Neural cell (in vitro differentiated cells): ENCODE measurements around the gene TMPRSS4. TPM values are rescaled to one million over a fixed set of nuclear protein-coding genes. Genes with fewer than 3 reads are reported as not detected.

Experiments
- H2AFZ ChIP-seq: fragments of 200-600, 300-800 bp; sonication (generic), shearing (Covaris generic); 2 replicates; pipeline ENCODE4 v1.6.0; 2014; ENCODE audit warnings: low read depth, mild to moderate bottlenecking, antibody characterized with exemption, low read length, moderate library complexity
- H3F3A ChIP-seq: fragments of 200-600 bp; shearing (Covaris generic); 2 replicates; pipeline ENCODE4 v1.6.1; 2016; ENCODE audit warnings: mild to moderate bottlenecking, moderate library complexity, mixed read lengths, antibody characterized with exemption, low read length; ENCODE audit not compliant: insufficient read depth, poor library complexity, severe bottlenecking
- H3K27ac ChIP-seq: fragments of 200-600, 300-800 bp; sonication (generic), shearing (Covaris generic); 2 replicates; pipeline ENCODE4 v1.5.1; 2014; ENCODE audit warnings: mild to moderate bottlenecking, low read length, moderate library complexity
- H3K27me3 ChIP-seq: fragments of 300-800, 200-600 bp; sonication (generic), shearing (Covaris generic); 2 replicates; pipeline ENCODE4 v1.6.0; 2014; ENCODE audit warnings: mild to moderate bottlenecking, low read depth, low read length, moderate library complexity; ENCODE audit not compliant: insufficient read depth
- H3K36me3 ChIP-seq: fragments of 300-800, 200-600 bp; sonication (generic), shearing (Covaris generic); 2 replicates; pipeline ENCODE4 v1.5.1; 2014; ENCODE audit warnings: mild to moderate bottlenecking, antibody characterized with exemption, low read length, moderate library complexity; ENCODE audit not compliant: insufficient read depth
- H3K4me2 ChIP-seq: fragments of 300-800, 200-600 bp; sonication (generic), shearing (Covaris generic); 2 replicates; pipeline ENCODE4 v1.6.0; 2014; ENCODE audit warnings: mild to moderate bottlenecking, low read length
- H3K4me3 ChIP-seq: fragments of 300-800, 200-600 bp; sonication (generic), shearing (Covaris generic); 2 replicates; pipeline ENCODE4 v1.5.1; 2014; ENCODE audit warnings: mild to moderate bottlenecking, low read length, moderate library complexity
- H3K79me2 ChIP-seq: fragments of 200-600 bp; shearing (Covaris generic); replicated peaks from 2 replicates; pipeline ENCODE4 v1.6.0; 2014; ENCODE audit warnings: mild to moderate bottlenecking, low read length, moderate library complexity; ENCODE audit not compliant: insufficient read depth
- H3K9ac ChIP-seq: fragments of 300-800, 200-600 bp; sonication (generic), shearing (Covaris generic); 2 replicates; pipeline ENCODE4 v1.6.1; 2016; ENCODE audit warnings: mild to moderate bottlenecking, low read length, mixed read lengths
- H3K9me2 ChIP-seq: fragments of 200-600 bp; shearing (Covaris generic); 2 replicates; pipeline ENCODE4 v1.6.1; 2016; ENCODE audit warnings: mild to moderate bottlenecking, low read length, mixed read lengths; ENCODE audit not compliant: insufficient read depth
- H3K9me3 ChIP-seq: fragments of 200-600, 300-800 bp; sonication (generic), shearing (Covaris generic); 2 replicates; pipeline ENCODE4 v1.6.1; 2016; ENCODE audit warnings: mild to moderate bottlenecking, mixed run types, low read length, moderate library complexity, mixed read lengths
- H4K20me1 ChIP-seq: fragments of 200-600 bp; shearing (Covaris generic); 2 replicates; pipeline ENCODE4 v1.6.1; 2016; ENCODE audit warnings: mild to moderate bottlenecking, mixed run types; ENCODE audit not compliant: insufficient read depth
- CTCF ChIP-seq: fragments of 450-650 bp; IDR thresholded peaks from 2 replicates; pipeline ENCODE4 v1.5.1; 2014; ENCODE audit warnings: antibody characterized with exemption, mild to moderate bottlenecking, moderate library complexity; ENCODE audit not compliant: poor library complexity, severe bottlenecking
- EP300 ChIP-seq: fragments of 450-650 bp; conservative IDR thresholded peaks from 2 replicates; pipeline ENCODE4 v1.6.1; 2014; ENCODE audit warnings: antibody characterized with exemption, mild to moderate bottlenecking, moderate library complexity; ENCODE audit not compliant: poor library complexity, severe bottlenecking
- EZH2 ChIP-seq: fragments of 200-600, 300-800 bp; shearing (Covaris generic), sonication (generic); IDR thresholded peaks from 2 replicates; pipeline ENCODE4 v1.6.1; 2014; ENCODE audit warnings: antibody characterized with exemption, low read length, borderline replicate concordance, mild to moderate bottlenecking; ENCODE audit not compliant: insufficient read depth, poor library complexity, severe bottlenecking
- MXI1 ChIP-seq: fragments of 450-650 bp; conservative IDR thresholded peaks from 2 replicates; pipeline ENCODE4 v1.6.1; 2014; ENCODE audit warnings: antibody characterized with exemption, mild to moderate bottlenecking; ENCODE audit not compliant: poor library complexity, severe bottlenecking
- POLR2AphosphoS5 ChIP-seq: IDR thresholded peaks from 2 replicates; pipeline ENCODE4 v1.6.1; 2012
- RAD21 ChIP-seq: fragments of 450-650 bp; conservative IDR thresholded peaks from 2 replicates; pipeline ENCODE4 v1.6.1; 2014; ENCODE audit warnings: antibody characterized with exemption, mild to moderate bottlenecking, moderate library complexity
- SMC3 ChIP-seq: fragments of 450-650 bp; conservative IDR thresholded peaks from 2 replicates; pipeline ENCODE4 v1.6.1; 2014; ENCODE audit warnings: antibody characterized with exemption, mild to moderate bottlenecking, moderate library complexity; ENCODE audit not compliant: poor library complexity
- TAF1 ChIP-seq: IDR thresholded peaks from 2 replicates; pipeline ENCODE4 v1.6.1; 2012; ENCODE audit warnings: low read depth
- polyA plus RNA-seq: library from polyadenylated mRNA; depleted of rRNA; stranded (reverse); fragments of >200 nt; gene quantifications from 2 replicates; pipeline ENCODE4 v1.2.3, GENCODE V29; 2014
- TF ChIP-seq, protein P1 (sequence below): IDR thresholded peaks from 2 replicates; pipeline ENCODE4 v1.6.1; 2012; ENCODE audit warnings: borderline replicate concordance

TMPRSS4 gene
- polyA plus RNA-seq, 1 donor from 2014 or later, result not detected

- Histone ChIP-seq H3K9me2 (no peaks in the 10 kb centered on the region), H3K36me3 (no peaks in the 10 kb centered on the region), H3K79me2 (no peaks in the 10 kb centered on the region), H4K20me1 (no peaks in the 10 kb centered on the region), H3K9me3 (peaks cover 12% of the 10 kb centered on the region), H3K9ac (no peak overlapping the region), H3K27ac (no peak overlapping the region), H2AFZ (no peak overlapping the region), H3K4me2 (no peak overlapping the region), H3F3A (no peaks in the 10 kb centered on the region), H3K27me3 (no peaks in the 10 kb centered on the region), H3K4me3 (no peak overlapping the region)
- TF ChIP-seq POLR2AphosphoS5 (no peak), MXI1 (no peak), SMC3 (no peak), EP300 (no peak), EZH2 (no peak), TAF1 (no peak), RAD21 (no peak), CTCF (no peak)
- TF ChIP-seq, protein P1, sequence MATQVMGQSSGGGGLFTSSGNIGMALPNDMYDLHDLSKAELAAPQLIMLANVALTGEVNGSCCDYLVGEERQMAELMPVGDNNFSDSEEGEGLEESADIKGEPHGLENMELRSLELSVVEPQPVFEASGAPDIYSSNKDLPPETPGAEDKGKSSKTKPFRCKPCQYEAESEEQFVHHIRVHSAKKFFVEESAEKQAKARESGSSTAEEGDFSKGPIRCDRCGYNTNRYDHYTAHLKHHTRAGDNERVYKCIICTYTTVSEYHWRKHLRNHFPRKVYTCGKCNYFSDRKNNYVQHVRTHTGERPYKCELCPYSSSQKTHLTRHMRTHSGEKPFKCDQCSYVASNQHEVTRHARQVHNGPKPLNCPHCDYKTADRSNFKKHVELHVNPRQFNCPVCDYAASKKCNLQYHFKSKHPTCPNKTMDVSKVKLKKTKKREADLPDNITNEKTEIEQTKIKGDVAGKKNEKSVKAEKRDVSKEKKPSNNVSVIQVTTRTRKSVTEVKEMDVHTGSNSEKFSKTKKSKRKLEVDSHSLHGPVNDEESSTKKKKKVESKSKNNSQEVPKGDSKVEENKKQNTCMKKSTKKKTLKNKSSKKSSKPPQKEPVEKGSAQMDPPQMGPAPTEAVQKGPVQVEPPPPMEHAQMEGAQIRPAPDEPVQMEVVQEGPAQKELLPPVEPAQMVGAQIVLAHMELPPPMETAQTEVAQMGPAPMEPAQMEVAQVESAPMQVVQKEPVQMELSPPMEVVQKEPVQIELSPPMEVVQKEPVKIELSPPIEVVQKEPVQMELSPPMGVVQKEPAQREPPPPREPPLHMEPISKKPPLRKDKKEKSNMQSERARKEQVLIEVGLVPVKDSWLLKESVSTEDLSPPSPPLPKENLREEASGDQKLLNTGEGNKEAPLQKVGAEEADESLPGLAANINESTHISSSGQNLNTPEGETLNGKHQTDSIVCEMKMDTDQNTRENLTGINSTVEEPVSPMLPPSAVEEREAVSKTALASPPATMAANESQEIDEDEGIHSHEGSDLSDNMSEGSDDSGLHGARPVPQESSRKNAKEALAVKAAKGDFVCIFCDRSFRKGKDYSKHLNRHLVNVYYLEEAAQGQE, result no peak
Measured at GRCh38 chr11:118084656-118085055, 7.8 kb downstream of the TMPRSS4 start.

GRCh38 chr11:118086913-118087768 lies 10.3 kb downstream of the TMPRSS4 start, which contains the start of gene SMIM35:
SMIM35 (minus strand) TSS chr11:118086963; CDS start chr11:118086757, 206 bp downstream.
- Histone ChIP-seq H3K9me3 (peaks cover 12% of the 10 kb centered on the region), H3K9me2 (no peaks in the 10 kb centered on the region), H3K36me3 (no peaks in the 10 kb centered on the region), H3K4me3 (no peak within 1 kb of the TSS), H2AFZ (no peak within 1 kb of the TSS), H3K27ac (no peak within 1 kb of the TSS), H3K79me2 (no peaks in the 10 kb centered on the region), H3F3A (no peaks in the 10 kb centered on the region), H3K27me3 (no peaks in the 10 kb centered on the region), H3K4me2 (no peak within 1 kb of the TSS), H3K9ac (no peak within 1 kb of the TSS), H4K20me1 (no peaks in the 10 kb centered on the region)
- no peak for TF ChIP-seq CTCF
- TF ChIP-seq EP300, result no peak
- TF ChIP-seq POLR2AphosphoS5, result no peak
- no peak for TF ChIP-seq MXI1
- no peak for TF ChIP-seq TAF1
- TF ChIP-seq EZH2, result no peak
- TF ChIP-seq, protein P1, result no peak
- TF ChIP-seq RAD21, result no peak
- no peak for TF ChIP-seq SMC3
